Measurements from ENCODE around the gene MAP2K3. TPM values are rescaled to one million over a fixed set of nuclear protein-coding genes. Genes with fewer than 3 reads are reported as not detected.

Gene MAP2K3
- polyA plus RNA-seq, 1 experiment = 41.8 TPM

- ChIA-PET POLR2A (no interaction called here), CTCF (interaction anchor here (1.0 to 2.2 kb wide), 6 partner anchors 9 to 263 kb away, joined by 3 to 7 read pairs (median 4); no protein-coding TSS in a partner anchor)
- H3K36me3 ChIP-seq (ENCODE audit: control insufficient read depth, insufficient read depth, low read length) = peaks cover 2% of the 10 kb centered on the region
- H3K27me3 ChIP-seq (ENCODE audit: control insufficient read depth, insufficient read depth, low read length) = no peaks in the 10 kb centered on the region
- H3K4me3 ChIP-seq (ENCODE audit: low read depth, low read length) = no peak overlapping the region
- DNase-seq (ENCODE audit: low read depth) = no peak
- no peak for TF ChIP-seq CTCF (IDR thresholded peaks at IDR 0.05; ENCODE audit: insufficient read depth, low read depth, low read length)
These were observed 34.4 kb upstream of the MAP2K3 start for GRCh38 chr17:21249920-21250703.

- Histone ChIP-seq H3K36me3 (ENCODE audit: control insufficient read depth, insufficient read depth, low read length) (peaks cover 2% of the 10 kb centered on the region), H3K4me3 (ENCODE audit: low read depth, low read length) (no peak overlapping the region), H3K27me3 (ENCODE audit: control insufficient read depth, insufficient read depth, low read length) (no peaks in the 10 kb centered on the region)
- no peak for DNase-seq (ENCODE audit: low read depth)
- POLR2A ChIA-PET = no interaction called here
- TF ChIP-seq CTCF (IDR thresholded peaks at IDR 0.05; ENCODE audit: insufficient read depth, low read depth, low read length) = no peak
- CTCF ChIA-PET = interaction anchor here (1.1 to 2.2 kb wide), 6 partner anchors 10 to 262 kb away, joined by 3 to 7 read pairs (median 4); no protein-coding TSS in a partner anchor
These were observed 33.7 kb upstream of the MAP2K3 start for GRCh38 chr17:21250854-21251253.

GRCh38 chr17:21251337-21252010 is 33.0 kb upstream of the MAP2K3 start:
- Histone ChIP-seq H3K36me3 (ENCODE audit: control insufficient read depth, insufficient read depth, low read length) (peaks cover 2% of the 10 kb centered on the region), H3K4me3 (ENCODE audit: low read depth, low read length) (peak overlapping the region; percentile 76; the same call in 1 of the 2 replicates), H3K27me3 (ENCODE audit: control insufficient read depth, insufficient read depth, low read length) (no peaks in the 10 kb centered on the region)
- ChIA-PET CTCF (interaction anchor here (1.1 to 2.2 kb wide), 5 partner anchors 11 to 262 kb away, joined by 3 to 8 read pairs (median 6); no protein-coding TSS in a partner anchor), POLR2A (no interaction called here)
- no peak for DNase-seq (ENCODE audit: low read depth)
- no peak for TF ChIP-seq CTCF (IDR thresholded peaks at IDR 0.05; ENCODE audit: insufficient read depth, low read depth, low read length)

- Histone ChIP-seq H3K36me3 (ENCODE audit: control insufficient read depth, insufficient read depth, low read length) (peaks cover 2% of the 10 kb centered on the region; the same call in 1 of the 2 replicates), H3K27me3 (ENCODE audit: control insufficient read depth, insufficient read depth, low read length) (no peaks in the 10 kb centered on the region), H3K4me3 (ENCODE audit: low read depth, low read length) (peak overlapping the region; percentile 76)
- no peak for DNase-seq (ENCODE audit: low read depth)
- TF ChIP-seq CTCF (IDR thresholded peaks at IDR 0.05; ENCODE audit: insufficient read depth, low read depth, low read length) = no peak
- CTCF ChIA-PET = interaction anchor here (0.7 to 2.1 kb wide), 4 partner anchors 27 to 133 kb away, joined by 3 to 8 read pairs (median 5); no protein-coding TSS in a partner anchor
- POLR2A ChIA-PET = no interaction called here
These were observed 32.2 kb upstream of the MAP2K3 start for GRCh38 chr17:21252289-21252795.
